ENCODE data around the gene C1orf159. TPM values are rescaled to one million over a fixed set of nuclear protein-coding genes. Genes with fewer than 3 reads are reported as not detected.

Gene C1orf159
- total RNA-seq, 1 experiment from 2014 or later = 15.7 TPM

DNA sequence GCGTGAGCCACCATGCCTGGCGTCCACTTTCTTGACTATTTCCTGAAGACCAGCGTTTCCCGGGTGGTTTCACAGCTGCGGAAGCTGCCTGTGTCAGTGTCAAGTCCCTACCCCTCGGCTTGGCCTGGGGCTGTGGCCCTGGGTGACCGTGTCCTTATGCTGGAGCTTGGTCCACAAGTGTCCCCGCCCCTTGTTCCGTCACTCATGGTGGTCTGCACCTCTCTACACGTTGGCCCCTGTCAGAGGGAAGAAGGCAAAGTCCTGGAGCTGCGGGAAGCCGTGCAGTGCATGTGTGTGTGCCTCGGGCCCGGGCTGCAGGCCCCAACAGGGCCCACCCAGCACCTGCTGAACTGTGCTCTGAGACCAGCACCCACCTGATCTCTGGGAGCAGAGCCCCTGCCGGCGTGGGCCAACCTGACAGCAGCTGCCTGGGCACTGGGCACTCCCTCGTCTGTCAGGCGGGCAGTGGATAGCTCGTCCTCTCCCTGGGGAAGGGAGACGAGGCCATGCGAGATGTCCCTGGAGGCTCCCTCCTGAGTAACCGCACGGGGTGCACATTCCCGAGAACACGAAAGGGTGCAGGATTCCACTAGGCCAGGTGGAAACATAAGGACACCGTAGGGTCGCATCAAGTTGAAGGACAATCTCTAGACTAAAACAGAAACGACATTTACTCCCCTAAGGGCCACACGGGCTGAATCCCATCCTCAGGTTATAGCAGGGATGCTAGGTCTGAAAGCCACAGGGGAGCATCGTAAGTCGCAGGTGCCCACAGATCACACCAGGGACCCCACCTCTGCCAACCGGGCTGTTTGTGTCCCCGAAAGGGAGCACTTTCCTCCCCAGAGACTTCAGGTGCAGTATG lies 2.4 kb upstream of the C1orf159 start:
- Mint-ChIP-seq H3K36me3 (ENCODE audit: insufficient read depth, unreplicated experiment) (peaks cover 5% of the 10 kb centered on the region), H3K27ac (ENCODE audit: low read depth, unreplicated experiment) (no peak overlapping the region), H3K4me1 (ENCODE audit: insufficient read depth, unreplicated experiment) (no peaks in the 10 kb centered on the region), H3K9me3 (ENCODE audit: unreplicated experiment) (peaks cover 4% of the 10 kb centered on the region), H3K4me3 (ENCODE audit: unreplicated experiment) (peak overlapping the region; percentile 83), H3K27me3 (ENCODE audit: insufficient read depth, unreplicated experiment) (no peaks in the 10 kb centered on the region)
- BruUV-seq (replicated peaks) = no TSS peak
- CTCF ChIA-PET = interaction anchor here (0.6 to 7.2 kb wide), 7 partner anchors 35 to 179 kb away, joined by 3 to 77 read pairs (median 4); no protein-coding TSS in a partner anchor
- intact Hi-C loops (cut with micrococcal nuclease) = no loop called here
- TF ChIP-seq, protein P1, sequence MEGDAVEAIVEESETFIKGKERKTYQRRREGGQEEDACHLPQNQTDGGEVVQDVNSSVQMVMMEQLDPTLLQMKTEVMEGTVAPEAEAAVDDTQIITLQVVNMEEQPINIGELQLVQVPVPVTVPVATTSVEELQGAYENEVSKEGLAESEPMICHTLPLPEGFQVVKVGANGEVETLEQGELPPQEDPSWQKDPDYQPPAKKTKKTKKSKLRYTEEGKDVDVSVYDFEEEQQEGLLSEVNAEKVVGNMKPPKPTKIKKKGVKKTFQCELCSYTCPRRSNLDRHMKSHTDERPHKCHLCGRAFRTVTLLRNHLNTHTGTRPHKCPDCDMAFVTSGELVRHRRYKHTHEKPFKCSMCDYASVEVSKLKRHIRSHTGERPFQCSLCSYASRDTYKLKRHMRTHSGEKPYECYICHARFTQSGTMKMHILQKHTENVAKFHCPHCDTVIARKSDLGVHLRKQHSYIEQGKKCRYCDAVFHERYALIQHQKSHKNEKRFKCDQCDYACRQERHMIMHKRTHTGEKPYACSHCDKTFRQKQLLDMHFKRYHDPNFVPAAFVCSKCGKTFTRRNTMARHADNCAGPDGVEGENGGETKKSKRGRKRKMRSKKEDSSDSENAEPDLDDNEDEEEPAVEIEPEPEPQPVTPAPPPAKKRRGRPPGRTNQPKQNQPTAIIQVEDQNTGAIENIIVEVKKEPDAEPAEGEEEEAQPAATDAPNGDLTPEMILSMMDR (IDR thresholded peaks at IDR 0.05; ENCODE audit: unreplicated experiment) = no peak
- POLR2A ChIA-PET = interaction anchor here (0.8 kb wide), 1 partner anchor 156 kb away, joined by 3 read pairs; the partner anchor contains the start of gene UBE2J2
- no peak for DNase-seq (ENCODE audit: unreplicated experiment)

DNA sequence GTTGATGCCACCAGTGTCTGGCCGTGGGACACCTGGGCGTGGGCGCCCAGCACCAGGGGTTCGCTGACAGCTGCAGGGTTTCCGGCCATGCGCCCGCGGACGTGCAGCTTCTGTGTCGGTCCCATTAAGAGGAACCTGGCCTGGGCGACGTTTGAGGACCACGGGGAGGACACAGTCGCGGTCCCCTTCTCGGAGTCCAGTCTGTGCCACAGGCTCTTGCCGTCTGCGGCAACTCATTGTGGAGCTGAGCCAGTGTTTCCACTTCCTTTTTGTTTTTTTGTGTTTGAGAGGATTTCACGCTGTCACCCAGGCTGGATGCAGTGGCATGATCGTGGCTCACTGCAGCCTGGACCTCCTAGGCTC lies 1.6 kb upstream of the C1orf159 start:
- Mint-ChIP-seq H3K27ac (ENCODE audit: low read depth, unreplicated experiment) (no peak overlapping the region), H3K9me3 (ENCODE audit: unreplicated experiment) (peaks cover 6% of the 10 kb centered on the region), H3K4me1 (ENCODE audit: insufficient read depth, unreplicated experiment) (no peaks in the 10 kb centered on the region), H3K36me3 (ENCODE audit: insufficient read depth, unreplicated experiment) (peaks cover 7% of the 10 kb centered on the region), H3K4me3 (ENCODE audit: unreplicated experiment) (peak overlapping the region; percentile 83), H3K27me3 (ENCODE audit: insufficient read depth, unreplicated experiment) (no peaks in the 10 kb centered on the region)
- intact Hi-C loops (cut with micrococcal nuclease) = no loop called here
- ChIA-PET CTCF (interaction anchor here (0.5 to 7.2 kb wide), 6 partner anchors 35 to 174 kb away, joined by 3 to 77 read pairs (median 4); partner anchors contain the start of gene TNFRSF18), POLR2A (interaction anchor here (0.6 to 1.2 kb wide), 3 partner anchors 38 to 114 kb away, joined by 3 to 7 read pairs (median 3); partner anchors contain the start of genes B3GALT6 and SDF4)
- BruUV-seq (replicated peaks) = no TSS peak
- TF ChIP-seq, protein P1 (IDR thresholded peaks at IDR 0.05; ENCODE audit: unreplicated experiment) = no peak
- no peak for DNase-seq (ENCODE audit: unreplicated experiment)

- no peaks in the 10 kb centered on the region for H3K4me1 Mint-ChIP-seq (ENCODE audit: insufficient read depth, unreplicated experiment)
- DNase-seq (ENCODE audit: unreplicated experiment) = no peak
- ChIA-PET CTCF (interaction anchor here (0.5 to 7.2 kb wide), 6 partner anchors 89 to 182 kb away, joined by 3 to 77 read pairs (median 4); partner anchors contain the start of gene TNFRSF18), POLR2A (interaction anchor here (0.6 to 1.2 kb wide), 5 partner anchors 37 to 177 kb away, joined by 3 to 7 read pairs (median 3); partner anchors contain the start of genes B3GALT6 and SDF4)
- peak overlapping the region; percentile 83 for H3K4me3 Mint-ChIP-seq (ENCODE audit: unreplicated experiment)
- H3K9me3 Mint-ChIP-seq (ENCODE audit: unreplicated experiment) = peaks cover 6% of the 10 kb centered on the region
- BruUV-seq (replicated peaks) = no TSS peak
- no peaks in the 10 kb centered on the region for H3K27me3 Mint-ChIP-seq (ENCODE audit: insufficient read depth, unreplicated experiment)
- intact Hi-C loops (cut with micrococcal nuclease) = loop anchor here (1.0 kb wide), 2 partner anchors 38 to 133 kb away; no protein-coding TSS in a partner anchor
- H3K36me3 Mint-ChIP-seq (ENCODE audit: insufficient read depth, unreplicated experiment) = peaks cover 12% of the 10 kb centered on the region
- no peak overlapping the region for H3K27ac Mint-ChIP-seq (ENCODE audit: low read depth, unreplicated experiment)
- TF ChIP-seq, protein P1 (IDR thresholded peaks at IDR 0.05; ENCODE audit: unreplicated experiment) = no peak
Observed at GRCh38 chr1:1116701-1117468, 996 bp upstream of the C1orf159 start.
